Fibroblast of lung (primary cell): ENCODE measurements around the gene CBFA2T3. TPM values are rescaled to one million over a fixed set of nuclear protein-coding genes. Genes with fewer than 3 reads are reported as not detected.

Source experiments
- DNase-seq, 2 donors: peaks; one replicate each; pipeline versions ENCODE4 v3.0.0 to v3.0.0-alpha.2; 2010; ENCODE audit warnings: low read depth in 2 of 2
- H2AFZ ChIP-seq: 2 replicates; pipeline ENCODE4 v1.5.1; 2012; ENCODE audit warnings: low read length, control low read depth, inconsistent platforms
- H3K27ac ChIP-seq: 2 replicates; pipeline ENCODE4 v1.5.1; 2011; ENCODE audit warnings: low read length, control low read depth; ENCODE audit not compliant: insufficient read depth
- H3K27me3 ChIP-seq: 2 replicates; pipeline ENCODE4 v1.5.1; 2011; ENCODE audit warnings: mild to moderate bottlenecking, low read length; ENCODE audit not compliant: control insufficient read depth, insufficient read depth
- H3K36me3 ChIP-seq: 2 replicates; pipeline ENCODE4 v1.5.1; 2011; ENCODE audit warnings: low read length; ENCODE audit not compliant: control insufficient read depth, insufficient read depth
- H3K4me1 ChIP-seq: 2 replicates; pipeline ENCODE4 v1.5.1; 2011; ENCODE audit warnings: low read length; ENCODE audit not compliant: control insufficient read depth, insufficient read depth; ENCODE audit errors: extremely low read depth
- H3K4me2 ChIP-seq: 2 replicates; pipeline ENCODE4 v1.5.1; 2011; ENCODE audit warnings: low read length, control low read depth; ENCODE audit not compliant: insufficient read depth; ENCODE audit errors: extremely low read depth
- H3K4me3 ChIP-seq, 4 experiments: fragments of 200-600 bp in 1 of 4; sonication (generic) in 1 of 4; replicated peaks in 1 of 4; 2 replicates each; pipeline ENCODE4 v1.5.1; 2011 to 2016; ENCODE audit warnings: low read length in 4 of 4, low read depth in 3 of 4, mild to moderate bottlenecking in 3 of 4, control low read depth in 2 of 4, inconsistent platforms in 1 of 4, mixed read lengths in 1 of 4; ENCODE audit not compliant: insufficient read depth in 1 of 4; ENCODE audit errors: control extremely low read depth in 1 of 4
- H3K79me2 ChIP-seq: 2 replicates; pipeline ENCODE4 v1.5.1; 2012; ENCODE audit warnings: mild to moderate bottlenecking, low read length, inconsistent platforms; ENCODE audit not compliant: control insufficient read depth, insufficient read depth
- H3K9ac ChIP-seq: 2 replicates; pipeline ENCODE4 v1.5.1; 2011; ENCODE audit warnings: mild to moderate bottlenecking, low read length, control low read depth; ENCODE audit not compliant: insufficient read depth
- H3K9me3 ChIP-seq: 2 replicates; pipeline ENCODE4 v1.5.1; 2012; ENCODE audit warnings: low read depth, low read length; ENCODE audit not compliant: control insufficient read depth, insufficient read depth
- H4K20me1 ChIP-seq: 2 replicates; pipeline ENCODE4 v1.5.1; 2011; ENCODE audit warnings: low read length; ENCODE audit not compliant: control insufficient read depth, insufficient read depth; ENCODE audit errors: extremely low read depth
- CTCF ChIP-seq, 2 donors: IDR thresholded peaks in 1 of 2; conservative IDR thresholded peaks in 1 of 2; 1 replicate in 1 of 2; 2 replicates in 1 of 2; pipeline ENCODE4 v1.5.1; 2011 to 2012; ENCODE audit warnings: low read length in 2 of 2, control low read depth in 1 of 2, inconsistent platforms in 1 of 2, low read depth in 1 of 2, mild to moderate bottlenecking in 1 of 2
- EZH2 ChIP-seq: IDR thresholded peaks from 2 replicates; pipeline ENCODE4 v1.5.1; 2012; ENCODE audit warnings: low read length, control low read depth, mild to moderate bottlenecking; ENCODE audit errors: missing control alignments
- polyA plus RNA-seq, 2 donors: library from polyadenylated mRNA; depleted of rRNA in 1 of 2; stranded (reverse) in 1 of 2; unstranded in 1 of 2; fragments of >200 nt; gene quantifications; 2 replicates each; pipeline ENCODE4 v1.2.1, GENCODE V29; 2011 to 2012; ENCODE audit warnings: missing spikeins in 1 of 2
- total RNA-seq: library from RNA; depleted of rRNA; stranded (reverse); fragments of >200 nt; gene quantifications from 2 replicates; pipeline ENCODE4 v1.2.1, GENCODE V29; 2014

Gene CBFA2T3
- total and polyA plus RNA-seq, 2 donors (not counting 1 experiment from before 2014, with no cell fraction given), result under 0.01 to 0.05 TPM

DNA sequence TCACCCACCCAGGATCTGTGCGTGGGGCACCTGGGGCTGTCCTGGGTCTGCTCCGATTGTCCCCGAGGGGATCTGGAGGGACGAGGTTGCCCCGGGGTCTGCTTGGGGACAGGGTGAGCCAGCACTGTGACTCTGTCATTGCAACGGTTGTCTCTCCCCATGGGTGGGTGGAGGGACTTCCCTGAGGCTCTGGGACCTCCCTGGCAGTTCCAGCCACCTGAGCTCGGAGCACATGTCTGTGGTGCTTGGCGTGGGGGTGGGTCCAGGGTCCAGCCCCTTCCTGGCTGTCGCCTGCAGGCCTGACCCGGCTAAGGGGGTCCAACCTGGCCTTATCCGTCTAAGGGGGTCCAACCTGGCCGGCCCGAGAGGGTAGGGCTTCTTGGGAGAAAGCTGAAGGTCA is 8.5 kb upstream of the CBFA2T3 start:
- H3K27me3 ChIP-seq, result peaks cover 4% of the 10 kb centered on the region
- no peak for TF ChIP-seq EZH2
- TF ChIP-seq CTCF (conservative IDR thresholded peaks at IDR 0.05 in 1 of 2, IDR thresholded peaks at IDR 0.05 in 1 of 2; ENCODE audit: low read depth in 1 of 2, low read length in 2 of 2), result no peak
- no peak for DNase-seq
- no peaks in the 10 kb centered on the region for H3K36me3 ChIP-seq
- H3K9me3 ChIP-seq, result no peaks in the 10 kb centered on the region
- H3K27ac ChIP-seq, result no peak overlapping the region
- H3K79me2 ChIP-seq, result no peaks in the 10 kb centered on the region
- no peak overlapping the region for H3K9ac ChIP-seq
- H3K4me1 ChIP-seq, result no peaks in the 10 kb centered on the region
- H4K20me1 ChIP-seq, result no peaks in the 10 kb centered on the region
- H3K4me2 ChIP-seq, result no peak overlapping the region
- no peak overlapping the region for H3K4me3 ChIP-seq
- H2AFZ ChIP-seq, result no peak overlapping the region

- H3K9me3 ChIP-seq, result no peaks in the 10 kb centered on the region
- DNase-seq, result no peak
- no peaks in the 10 kb centered on the region for H3K36me3 ChIP-seq
- H3K27ac ChIP-seq, result no peak overlapping the region
- TF ChIP-seq EZH2, result no peak
- no peak for TF ChIP-seq CTCF (conservative IDR thresholded peaks at IDR 0.05 in 1 of 2, IDR thresholded peaks at IDR 0.05 in 1 of 2; ENCODE audit: low read depth in 1 of 2, low read length in 2 of 2)
- H3K27me3 ChIP-seq, result peaks cover 4% of the 10 kb centered on the region
- no peaks in the 10 kb centered on the region for H3K4me1 ChIP-seq
- no peaks in the 10 kb centered on the region for H4K20me1 ChIP-seq
- H3K4me3 ChIP-seq, result no peak overlapping the region
- no peak overlapping the region for H2AFZ ChIP-seq
- no peaks in the 10 kb centered on the region for H3K79me2 ChIP-seq
- H3K9ac ChIP-seq, result no peak overlapping the region
- H3K4me2 ChIP-seq, result no peak overlapping the region
Measured at GRCh38 chr16:88983771-88984687, 7.0 kb upstream of the CBFA2T3 start.

GRCh38 chr16:88983165-88983564 is 6.2 kb upstream of the CBFA2T3 start:
- no peak overlapping the region for H3K4me3 ChIP-seq
- no peak overlapping the region for H3K9ac ChIP-seq
- no peak overlapping the region for H3K27ac ChIP-seq
- H3K36me3 ChIP-seq, result no peaks in the 10 kb centered on the region
- peaks cover 4% of the 10 kb centered on the region for H3K27me3 ChIP-seq
- no peak overlapping the region for H3K4me2 ChIP-seq
- H3K79me2 ChIP-seq, result no peaks in the 10 kb centered on the region
- TF ChIP-seq EZH2, result no peak
- TF ChIP-seq CTCF (conservative IDR thresholded peaks at IDR 0.05 in 1 of 2, IDR thresholded peaks at IDR 0.05 in 1 of 2; ENCODE audit: low read depth in 1 of 2, low read length in 2 of 2), result no peak
- H2AFZ ChIP-seq, result no peak overlapping the region
- no peaks in the 10 kb centered on the region for H3K4me1 ChIP-seq
- no peak for DNase-seq
- no peaks in the 10 kb centered on the region for H3K9me3 ChIP-seq
- no peaks in the 10 kb centered on the region for H4K20me1 ChIP-seq
